ENCODE results near the gene TNIK.
"Not testable (repeated sequence)": the region's sequence is repeated elsewhere in the genome, so short reads cannot be mapped to it uniquely, and the experiment has no call there.

The TNIK gene

GRCh38 chr3:171380711-171381425, 79.3 kb downstream of the TNIK start:
- no peak for DNase-seq

GRCh38 chr3:171379961-171380483, 80.2 kb downstream of the TNIK start:
- DNase-seq = no peak

GRCh38 chr3:171379281-171379680, 80.9 kb downstream of the TNIK start:
- no peak for DNase-seq

- DNase-seq = no peak
Observed at GRCh38 chr3:171378586-171378985, 81.6 kb downstream of the TNIK start.

GRCh38 chr3:171377859-171378258, 82.3 kb downstream of the TNIK start:
- DNase-seq = no peak

- no peak for DNase-seq
Observed at GRCh38 chr3:171376596-171376947, 83.6 kb downstream of the TNIK start.

- no peak for DNase-seq
Observed at GRCh38 chr3:171375666-171376595, 84.3 kb downstream of the TNIK start.

- no peak for DNase-seq
Observed at GRCh38 chr3:171374661-171375285, 85.4 kb downstream of the TNIK start.

GRCh38 chr3:171374260-171374659, 85.9 kb downstream of the TNIK start:
- DNase-seq = no peak

- no peak for DNase-seq
Observed at GRCh38 chr3:171373711-171374110, 86.5 kb downstream of the TNIK start.

- no peak for DNase-seq
Observed at GRCh38 chr3:171372694-171373093, 87.5 kb downstream of the TNIK start.

GRCh38 chr3:171371354-171371753, 88.9 kb downstream of the TNIK start:
- DNase-seq = no peak

- DNase-seq = no peak
Observed at GRCh38 chr3:171369156-171369555, 91.0 kb downstream of the TNIK start.

GRCh38 chr3:171366738-171367137, 93.5 kb downstream of the TNIK start:
- DNase-seq = not testable (repeated sequence)

- DNase-seq = no peak
Observed at GRCh38 chr3:171366043-171366442, 94.2 kb downstream of the TNIK start.

GRCh38 chr3:171365489-171365888, 94.7 kb downstream of the TNIK start:
- DNase-seq = no peak

GRCh38 chr3:171364500-171364899, 95.7 kb downstream of the TNIK start:
- DNase-seq = no peak

- no peak for DNase-seq
Observed at GRCh38 chr3:171363202-171363601, 97.0 kb downstream of the TNIK start.

- DNase-seq = no peak
Observed at GRCh38 chr3:171362575-171362974, 97.6 kb downstream of the TNIK start.

- no peak for DNase-seq
Observed at GRCh38 chr3:171358881-171359198, 101.4 kb downstream of the TNIK start.

GRCh38 chr3:171358181-171358880, 101.9 kb downstream of the TNIK start:
- DNase-seq = no peak

- no peak for DNase-seq
Observed at GRCh38 chr3:171357721-171358120, 102.5 kb downstream of the TNIK start.

- DNase-seq = no peak
Observed at GRCh38 chr3:171356251-171356650, 104.0 kb downstream of the TNIK start.

Measured in NCI-H1930 (cell line).